BJ (cell line): ENCODE measurements around the gene POU4F2. TPM values are rescaled to one million over a fixed set of nuclear protein-coding genes. Genes with fewer than 3 reads are reported as not detected.

ENCODE experiments used
- CTCF ChIA-PET: fragments of 350-600 bp; formaldehyde crosslinking; extraction: SDS; loops from one replicate; lab custom pipeline; 2021; ENCODE audit warnings: antibody characterized with exemption, inconsistent platforms; lab: Yijun Ruan, JAX
- POLR2A ChIA-PET: fragments of 300-600 bp; sonication (Branson Sonifier 250); formaldehyde crosslinking; extraction: SDS; loops from one replicate; lab custom pipeline; 2021; ENCODE audit warnings: antibody characterized with exemption; lab: Charles Lee
- DNase-seq: peaks from one replicate; pipeline ENCODE4 v3.0.0-alpha.2; 2011; ENCODE audit warnings: low read depth
- H3K27me3 ChIP-seq: 2 replicates; pipeline ENCODE4 v1.6.0; 2011; ENCODE audit warnings: low read length; ENCODE audit not compliant: control insufficient read depth, insufficient read depth
- H3K36me3 ChIP-seq: 2 replicates; pipeline ENCODE4 v1.5.1; 2011; ENCODE audit warnings: low read length; ENCODE audit not compliant: control insufficient read depth, insufficient read depth
- H3K4me3 ChIP-seq: 2 replicates; pipeline ENCODE4 v1.5.1; 2011; ENCODE audit warnings: low read depth, mild to moderate bottlenecking, control low read depth, low read length
- CTCF ChIP-seq: IDR thresholded peaks from 2 replicates; pipeline ENCODE4 v1.5.1; 2011; ENCODE audit warnings: low read depth, mild to moderate bottlenecking, control low read depth, inconsistent platforms, low read length, moderate library complexity; ENCODE audit not compliant: insufficient read depth
- polyA plus RNA-seq: library from polyadenylated mRNA; depleted of rRNA; stranded (reverse); fragments of >200 nt; gene quantifications from 2 replicates; pipeline ENCODE4 v1.2.3, GENCODE V29; 2011

POU4F2 gene
- polyA plus RNA-seq, 1 experiment: not detected

GRCh38 chr4:146640465-146641061 is 1.9 kb downstream of the POU4F2 start:
- Histone ChIP-seq H3K36me3 (no peaks in the 10 kb centered on the region), H3K4me3 (no peak overlapping the region), H3K27me3 (peaks cover 31% of the 10 kb centered on the region)
- DNase-seq: no peak
- no peak for TF ChIP-seq CTCF
- ChIA-PET CTCF (no interaction called here), POLR2A (no interaction called here)

GRCh38 chr4:146641762-146642161 is 3.1 kb downstream of the POU4F2 start:
- POLR2A ChIA-PET: no interaction called here
- H3K36me3 ChIP-seq: no peaks in the 10 kb centered on the region
- no peak overlapping the region for H3K4me3 ChIP-seq
- no peak for DNase-seq
- H3K27me3 ChIP-seq: peaks cover 35% of the 10 kb centered on the region
- no peak for TF ChIP-seq CTCF
- CTCF ChIA-PET: no interaction called here

- CTCF ChIA-PET: interaction anchor here (0.6 kb wide), 1 partner anchor 70 kb away, joined by 3 read pairs; no protein-coding TSS in a partner anchor
- POLR2A ChIA-PET: no interaction called here
- Histone ChIP-seq H3K36me3 (no peaks in the 10 kb centered on the region), H3K27me3 (peaks cover 30% of the 10 kb centered on the region), H3K4me3 (no peak overlapping the region)
- no peak for DNase-seq
- TF ChIP-seq CTCF: no peak
Measured at GRCh38 chr4:146643812-146644401, 5.2 kb downstream of the POU4F2 start.

GRCh38 chr4:146645921-146646320 is 7.2 kb downstream of the POU4F2 start:
- no peak for DNase-seq
- CTCF ChIA-PET: interaction anchor here (0.7 kb wide), 1 partner anchor 194 kb away, joined by 6 read pairs; no protein-coding TSS in a partner anchor
- Histone ChIP-seq H3K36me3 (no peaks in the 10 kb centered on the region), H3K27me3 (peaks cover 29% of the 10 kb centered on the region), H3K4me3 (no peak overlapping the region)
- POLR2A ChIA-PET: no interaction called here
- no peak for TF ChIP-seq CTCF

- no peak for TF ChIP-seq CTCF
- POLR2A ChIA-PET: no interaction called here
- CTCF ChIA-PET: no interaction called here
- Histone ChIP-seq H3K4me3 (no peak overlapping the region), H3K36me3 (no peaks in the 10 kb centered on the region), H3K27me3 (peaks cover 28% of the 10 kb centered on the region)
- DNase-seq: no peak
Measured at GRCh38 chr4:146646593-146647325, 8.1 kb downstream of the POU4F2 start.
